Activated CD8-positive, alpha-beta T cell treated with anti-CD3 and anti-CD28 coated beads for 36 hours (primary cell): Measurements from ENCODE around the gene SPTLC1. TPM values are rescaled to one million over a fixed set of nuclear protein-coding genes. Genes with fewer than 3 reads are reported as not detected.
"Not testable (repeated sequence)": the region's sequence is repeated elsewhere in the genome, so short reads cannot be mapped to it uniquely, and the experiment has no call there.

ENCODE experiments used
- ATAC-seq: fragments of 200-7000 bp; cut with Tn5 transposase; one replicate; pipeline ENCODE4 v1.10.0; 2021; ENCODE audit warnings: mild to moderate bottlenecking, moderate library complexity
- CTCF ChIA-PET: fragments of 350-600 bp; sonication (Branson Sonifier 250); formaldehyde crosslinking; loops from one replicate; lab custom pipeline; 2021; ENCODE audit warnings: antibody characterized with exemption; lab: Charles Lee
- POLR2A ChIA-PET: fragments of 350-600 bp; sonication (Branson Sonifier 250); formaldehyde crosslinking; loops from one replicate; lab custom pipeline; 2021; ENCODE audit warnings: antibody characterized with exemption; lab: Charles Lee
- DNase-seq: peaks from one replicate; pipeline ENCODE4 v3.0.0-alpha.2; 2020
- H3K27ac Mint-ChIP-seq: one replicate; pipeline ENCODE4 v1.8.0; 2021; ENCODE audit warnings: mild to moderate bottlenecking, mixed read lengths
- H3K27me3 Mint-ChIP-seq: one replicate; pipeline ENCODE4 v1.8.0; 2021; ENCODE audit warnings: mixed read lengths
- H3K36me3 Mint-ChIP-seq: one replicate; pipeline ENCODE4 v1.8.0; 2021; ENCODE audit warnings: low read depth, mixed read lengths
- H3K4me1 Mint-ChIP-seq: one replicate; pipeline ENCODE4 v1.8.0; 2021; ENCODE audit warnings: low read depth, mixed read lengths
- H3K4me3 Mint-ChIP-seq: one replicate; pipeline ENCODE4 v1.8.0; 2021; ENCODE audit warnings: mild to moderate bottlenecking, moderate library complexity, mixed read lengths
- H3K9me3 Mint-ChIP-seq: one replicate; pipeline ENCODE4 v1.8.0; 2021; ENCODE audit warnings: mixed read lengths
- intact Hi-C: fragments of 100-400 bp; cut with micrococcal nuclease; formaldehyde crosslinking; loops from one replicate; pipeline ENCODE4 v1.10.0; 2022
- total RNA-seq, 2 experiments: library from RNA; stranded (reverse); gene quantifications; one replicate each; pipeline ENCODE4 v1.2.3, GENCODE V29; 2021
- TF ChIP-seq, protein P1 (sequence below): fragments of 200-600 bp; IDR thresholded peaks from one replicate; pipeline ENCODE4 v1.8.0; 2022; ENCODE audit warnings: antibody characterized with exemption, mild to moderate bottlenecking

SPTLC1 gene
- total RNA-seq, 2 experiments from 2014 or later, result 39.6 to 39.8 TPM

DNA sequence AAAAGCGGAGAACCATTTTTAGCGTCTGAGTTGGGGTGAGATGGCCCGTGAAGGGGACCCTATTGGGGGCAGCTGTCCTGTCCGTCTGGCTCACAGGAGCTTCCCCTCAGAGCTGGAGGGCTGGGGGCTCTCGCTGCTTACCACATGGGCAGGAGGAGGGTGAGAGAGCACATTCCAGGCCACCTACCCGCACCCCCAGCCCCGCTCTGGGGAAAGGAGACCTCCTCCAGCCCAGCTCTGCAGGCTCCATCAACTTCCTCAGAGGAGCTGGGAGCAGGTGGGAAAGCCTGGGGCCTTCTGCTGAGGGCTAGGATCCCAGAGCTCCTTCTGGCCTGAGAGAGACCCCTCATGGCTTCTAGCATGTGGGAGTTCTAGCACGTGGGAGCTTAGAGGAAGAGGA lies 27.1 kb upstream of the SPTLC1 start:
- Mint-ChIP-seq H3K4me3 (no peak overlapping the region), H3K9me3 (no peaks in the 10 kb centered on the region), H3K27me3 (peaks cover 38% of the 10 kb centered on the region), H3K27ac (no peak overlapping the region), H3K36me3 (no peaks in the 10 kb centered on the region), H3K4me1 (peaks cover 7% of the 10 kb centered on the region)
- TF ChIP-seq, protein P1, sequence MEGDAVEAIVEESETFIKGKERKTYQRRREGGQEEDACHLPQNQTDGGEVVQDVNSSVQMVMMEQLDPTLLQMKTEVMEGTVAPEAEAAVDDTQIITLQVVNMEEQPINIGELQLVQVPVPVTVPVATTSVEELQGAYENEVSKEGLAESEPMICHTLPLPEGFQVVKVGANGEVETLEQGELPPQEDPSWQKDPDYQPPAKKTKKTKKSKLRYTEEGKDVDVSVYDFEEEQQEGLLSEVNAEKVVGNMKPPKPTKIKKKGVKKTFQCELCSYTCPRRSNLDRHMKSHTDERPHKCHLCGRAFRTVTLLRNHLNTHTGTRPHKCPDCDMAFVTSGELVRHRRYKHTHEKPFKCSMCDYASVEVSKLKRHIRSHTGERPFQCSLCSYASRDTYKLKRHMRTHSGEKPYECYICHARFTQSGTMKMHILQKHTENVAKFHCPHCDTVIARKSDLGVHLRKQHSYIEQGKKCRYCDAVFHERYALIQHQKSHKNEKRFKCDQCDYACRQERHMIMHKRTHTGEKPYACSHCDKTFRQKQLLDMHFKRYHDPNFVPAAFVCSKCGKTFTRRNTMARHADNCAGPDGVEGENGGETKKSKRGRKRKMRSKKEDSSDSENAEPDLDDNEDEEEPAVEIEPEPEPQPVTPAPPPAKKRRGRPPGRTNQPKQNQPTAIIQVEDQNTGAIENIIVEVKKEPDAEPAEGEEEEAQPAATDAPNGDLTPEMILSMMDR, result no peak
- no peak for ATAC-seq
- POLR2A ChIA-PET, result no interaction called here
- DNase-seq, result no peak
- intact Hi-C loops, result no loop called here
- CTCF ChIA-PET, result interaction anchor here (1.6 kb wide), 1 partner anchor 13 kb away, joined by 3 read pairs; no protein-coding TSS in a partner anchor

DNA sequence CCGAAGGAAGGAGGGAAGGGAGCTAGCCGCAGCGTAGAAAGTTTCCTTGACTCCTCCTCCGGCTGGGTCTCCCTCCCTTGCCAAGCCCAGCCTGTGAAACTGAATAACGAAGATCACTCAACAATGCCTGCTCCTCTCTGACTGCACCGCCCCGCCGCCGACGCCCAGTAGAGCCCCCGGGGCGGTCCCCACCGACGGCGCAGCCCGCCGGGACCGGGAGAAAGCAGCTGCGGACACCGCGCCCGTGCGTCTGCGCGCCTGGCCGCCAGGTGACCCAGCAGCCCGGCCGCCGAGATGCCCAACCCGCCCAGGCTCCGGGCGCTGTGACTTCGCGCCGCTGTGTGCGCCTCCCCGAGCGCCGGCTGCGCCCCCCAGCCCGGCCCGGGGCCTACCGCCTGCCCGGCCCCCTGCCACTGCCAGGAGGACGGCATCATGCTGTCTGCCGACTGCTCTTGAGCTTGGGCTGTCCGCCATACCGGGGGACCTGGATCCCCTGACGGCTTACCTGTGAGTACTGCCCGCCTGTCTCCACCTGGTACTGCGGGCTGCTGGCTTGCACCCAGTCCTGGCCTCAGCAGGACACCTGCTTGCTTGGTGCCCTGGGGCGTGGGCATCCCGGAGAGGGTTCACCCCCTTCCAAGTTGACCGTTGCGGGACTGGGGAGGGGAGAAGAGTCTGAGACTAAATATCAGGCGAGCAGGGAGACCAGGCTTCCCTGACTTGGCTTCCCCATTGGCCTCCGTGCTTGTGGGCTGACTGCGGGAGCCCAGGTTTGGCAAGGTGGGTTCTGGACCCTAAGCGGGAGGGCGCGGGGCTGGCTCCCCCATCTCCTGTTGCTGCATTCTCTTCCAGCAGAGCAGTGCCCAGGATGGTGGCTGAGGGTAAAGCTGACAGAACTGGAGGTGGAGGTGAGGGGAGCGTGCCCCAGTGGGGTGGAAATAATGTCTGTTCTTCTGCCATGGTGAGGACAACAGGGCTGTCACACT lies 26.2 kb upstream of the SPTLC1 start:
- POLR2A ChIA-PET, result interaction anchor here (0.6 kb wide), 1 partner anchor 227 kb away, joined by 3 read pairs; no protein-coding TSS in a partner anchor
- CTCF ChIA-PET, result interaction anchor here (0.7 to 5.7 kb wide), 25 partner anchors 8 to 650 kb away, joined by 3 to 54 read pairs (median 7); partner anchors contain the start of gene SPTLC1
- peak overlapping the region; percentile 45 for H3K4me3 Mint-ChIP-seq
- H3K27me3 Mint-ChIP-seq, result peaks cover 33% of the 10 kb centered on the region
- no peaks in the 10 kb centered on the region for H3K9me3 Mint-ChIP-seq
- intact Hi-C loops, result no loop called here
- no peak for ATAC-seq
- H3K36me3 Mint-ChIP-seq, result no peaks in the 10 kb centered on the region
- DNase-seq, result no peak
- H3K4me1 Mint-ChIP-seq, result peaks cover 7% of the 10 kb centered on the region
- no peak overlapping the region for H3K27ac Mint-ChIP-seq
- TF ChIP-seq, protein P1, result no peak

DNA sequence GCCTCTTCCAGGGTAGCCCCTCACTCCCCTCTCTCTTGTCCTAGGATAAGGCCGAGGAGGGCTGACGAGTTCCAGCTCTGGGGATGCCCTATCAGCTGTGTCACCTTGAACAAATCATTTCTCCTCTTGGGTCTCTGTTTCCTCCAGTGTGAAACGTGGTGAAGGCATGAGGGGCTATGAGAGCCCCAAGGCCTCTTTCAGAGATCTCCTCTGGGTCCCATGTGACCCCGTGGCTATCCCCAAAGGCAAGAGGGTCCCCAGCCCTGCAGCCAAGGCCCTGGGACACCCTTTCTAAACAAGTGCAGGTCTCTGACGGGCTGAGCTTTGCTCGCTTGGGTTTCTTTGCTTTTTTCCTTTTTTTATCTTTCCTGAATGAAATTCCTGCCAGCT lies 25.5 kb upstream of the SPTLC1 start:
- Mint-ChIP-seq H3K27me3 (peaks cover 29% of the 10 kb centered on the region), H3K27ac (no peak overlapping the region), H3K9me3 (no peaks in the 10 kb centered on the region), H3K4me3 (peak overlapping the region; percentile 45), H3K4me1 (peaks cover 7% of the 10 kb centered on the region), H3K36me3 (no peaks in the 10 kb centered on the region)
- TF ChIP-seq, protein P1, result no peak
- ChIA-PET POLR2A (interaction anchor here (0.6 to 1.1 kb wide), 2 partner anchors 215 to 227 kb away, joined by 3 read pairs; no protein-coding TSS in a partner anchor), CTCF (interaction anchor here (0.6 to 5.7 kb wide), 49 partner anchors 8 to 1225 kb away, joined by 3 to 54 read pairs (median 5); partner anchors contain the start of genes CENPP and SPTLC1)
- intact Hi-C loops, result no loop called here
- DNase-seq (no peak), ATAC-seq (no peak)

DNA sequence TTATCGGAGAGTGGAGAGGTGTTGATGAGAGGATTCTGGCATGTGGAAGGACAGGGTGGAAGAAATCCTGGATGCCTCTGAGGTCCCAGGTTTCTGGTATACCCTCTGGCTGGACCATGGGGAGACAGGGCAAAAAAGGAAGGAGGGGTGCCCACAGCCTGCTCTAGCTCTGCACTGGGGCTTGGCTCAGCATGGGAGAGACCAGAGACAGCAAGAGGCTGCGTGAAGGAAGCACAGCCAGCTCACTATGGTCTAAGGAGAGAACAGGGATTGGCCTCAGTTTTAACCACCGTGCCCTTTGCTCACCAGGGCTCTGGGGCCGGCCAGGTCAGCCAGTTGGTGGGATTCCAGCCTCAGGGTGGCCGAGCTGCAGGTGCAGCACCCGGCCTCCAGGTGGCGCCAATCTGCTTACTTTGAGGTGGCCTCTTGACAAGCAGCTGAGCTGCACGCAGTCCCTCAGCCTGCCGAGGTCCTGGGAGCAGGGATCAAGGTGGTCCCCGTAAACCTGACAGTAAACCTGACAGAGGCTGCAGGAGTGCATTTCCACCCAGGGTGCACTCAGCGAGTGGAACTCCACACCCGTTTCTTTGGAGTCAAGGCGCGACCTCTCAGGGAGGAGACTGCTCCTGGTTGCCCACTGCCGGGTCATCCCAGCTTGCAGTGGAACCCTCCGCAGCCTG lies 25.0 kb upstream of the SPTLC1 start:
- Mint-ChIP-seq H3K4me1 (peaks cover 7% of the 10 kb centered on the region), H3K9me3 (no peaks in the 10 kb centered on the region), H3K27ac (no peak overlapping the region), H3K27me3 (peaks cover 29% of the 10 kb centered on the region), H3K4me3 (no peak overlapping the region), H3K36me3 (no peaks in the 10 kb centered on the region)
- POLR2A ChIA-PET, result interaction anchor here (0.6 to 1.1 kb wide), 2 partner anchors 215 to 228 kb away, joined by 3 read pairs; no protein-coding TSS in a partner anchor
- ATAC-seq, result peak; percentile 79
- CTCF ChIA-PET, result interaction anchor here (0.6 to 5.7 kb wide), 57 partner anchors 9 to 1225 kb away, joined by 3 to 54 read pairs (median 5); partner anchors contain the start of genes CENPP and SPTLC1
- DNase-seq, result peak; percentile 84
- TF ChIP-seq, protein P1, result peak; percentile 96
- intact Hi-C loops, result no loop called here

DNA sequence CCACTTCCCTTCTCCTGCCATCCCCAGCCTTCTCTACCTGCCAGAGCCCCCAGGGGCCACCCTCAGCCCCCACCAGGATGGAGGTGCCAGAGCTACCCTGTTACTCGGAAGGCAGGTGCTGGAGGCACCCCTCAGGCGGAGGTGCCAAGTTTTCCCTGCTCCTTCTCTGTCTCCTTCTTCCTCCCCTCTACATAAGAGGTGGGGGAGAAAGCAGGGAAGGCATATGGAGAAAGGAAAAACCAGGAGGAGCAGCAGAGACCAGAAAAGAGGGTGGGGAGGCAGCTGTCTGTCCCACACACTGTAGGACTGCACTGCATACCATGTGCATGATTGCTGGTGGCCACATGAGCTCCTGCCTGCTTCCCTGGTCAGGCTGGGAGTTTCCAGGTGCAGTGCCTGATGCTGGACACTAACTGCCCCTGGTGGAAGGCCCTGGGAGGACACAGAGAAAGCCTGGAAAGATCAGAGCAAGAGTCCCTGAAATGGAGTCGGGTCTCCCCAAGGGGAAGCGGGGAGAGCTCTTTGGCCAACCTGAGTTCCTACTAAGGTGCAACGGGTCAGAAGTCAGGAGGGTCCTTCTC lies 23.8 kb upstream of the SPTLC1 start:
- H3K4me1 Mint-ChIP-seq, DNase-seq, H3K27ac Mint-ChIP-seq, POLR2A ChIA-PET, H3K4me3 Mint-ChIP-seq, H3K36me3 Mint-ChIP-seq, H3K9me3 Mint-ChIP-seq, ATAC-seq: not testable (repeated sequence)
- CTCF ChIA-PET, result interaction anchor here (0.7 to 5.7 kb wide), 40 partner anchors 10 to 840 kb away, joined by 3 to 54 read pairs (median 6); partner anchors contain the start of genes CENPP and SPTLC1
- intact Hi-C loops, result loop anchor here (10.0 kb wide), 1 partner anchor 656 kb away; no protein-coding TSS in a partner anchor
- peaks cover 30% of the 10 kb centered on the region for H3K27me3 Mint-ChIP-seq
